RCC 7860 (cell line): ENCODE measurements around the gene GOLGA2.
A peak's percentile ranks its signal among the peaks of the same experiment; 100 is the strongest.

Source experiments
- DNase-seq: peaks from one replicate; pipeline ENCODE4 v3.0.0-alpha.2; 2015; ENCODE audit warnings: low spot score
- FAIRE-seq: peaks from 2 replicates; lab custom pipeline; 2012; peaks lifted over from hg19 to GRCh38; lab: Jason Lieb, UNC

Gene GOLGA2

DNA sequence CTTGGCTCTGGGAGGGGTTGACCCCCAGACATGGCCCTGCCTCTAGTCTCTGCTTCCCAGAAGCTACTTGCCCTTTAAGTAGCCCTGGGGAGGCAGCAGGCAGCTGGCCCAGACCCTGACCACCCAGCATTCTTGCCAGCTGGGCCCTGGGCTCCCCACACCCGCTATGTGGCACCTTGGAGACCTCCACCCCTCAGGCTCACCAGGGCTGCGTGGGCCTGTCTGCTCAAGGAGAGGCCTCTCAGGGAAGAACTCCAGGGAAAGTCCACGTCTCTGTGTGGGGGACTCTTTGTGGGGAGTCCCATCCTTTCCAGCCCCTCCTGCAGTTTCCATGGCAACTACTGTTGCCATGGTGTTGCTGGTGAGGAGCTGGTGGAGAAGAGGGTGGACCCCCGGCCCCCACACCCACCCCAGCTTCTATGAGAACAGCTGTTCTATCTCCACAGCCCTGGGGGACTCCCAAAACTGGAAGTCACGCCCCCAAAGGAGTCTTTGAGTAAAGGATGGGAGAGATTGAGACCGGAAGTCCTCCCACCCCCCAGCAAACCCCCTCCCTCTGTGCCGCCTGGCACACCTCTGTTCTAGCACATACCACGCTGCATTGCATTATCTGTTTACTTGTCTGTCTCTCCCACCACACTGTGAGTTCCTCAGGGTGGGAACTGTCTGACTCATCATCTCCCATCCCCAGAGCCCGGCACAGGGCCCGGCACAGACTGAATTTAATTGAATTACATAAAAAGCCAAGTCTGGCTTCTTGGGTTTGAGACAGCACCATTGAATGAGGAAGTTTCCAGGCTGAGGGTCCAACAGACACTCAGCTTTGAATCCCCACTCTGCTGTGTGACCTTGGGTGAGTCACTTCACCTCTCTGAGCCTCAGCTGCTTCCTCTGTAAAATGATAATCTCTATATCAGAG is 60.1 kb downstream of the GOLGA2 start:
- DNase-seq (peak; percentile 81), FAIRE-seq (peak; percentile 64)

DNA sequence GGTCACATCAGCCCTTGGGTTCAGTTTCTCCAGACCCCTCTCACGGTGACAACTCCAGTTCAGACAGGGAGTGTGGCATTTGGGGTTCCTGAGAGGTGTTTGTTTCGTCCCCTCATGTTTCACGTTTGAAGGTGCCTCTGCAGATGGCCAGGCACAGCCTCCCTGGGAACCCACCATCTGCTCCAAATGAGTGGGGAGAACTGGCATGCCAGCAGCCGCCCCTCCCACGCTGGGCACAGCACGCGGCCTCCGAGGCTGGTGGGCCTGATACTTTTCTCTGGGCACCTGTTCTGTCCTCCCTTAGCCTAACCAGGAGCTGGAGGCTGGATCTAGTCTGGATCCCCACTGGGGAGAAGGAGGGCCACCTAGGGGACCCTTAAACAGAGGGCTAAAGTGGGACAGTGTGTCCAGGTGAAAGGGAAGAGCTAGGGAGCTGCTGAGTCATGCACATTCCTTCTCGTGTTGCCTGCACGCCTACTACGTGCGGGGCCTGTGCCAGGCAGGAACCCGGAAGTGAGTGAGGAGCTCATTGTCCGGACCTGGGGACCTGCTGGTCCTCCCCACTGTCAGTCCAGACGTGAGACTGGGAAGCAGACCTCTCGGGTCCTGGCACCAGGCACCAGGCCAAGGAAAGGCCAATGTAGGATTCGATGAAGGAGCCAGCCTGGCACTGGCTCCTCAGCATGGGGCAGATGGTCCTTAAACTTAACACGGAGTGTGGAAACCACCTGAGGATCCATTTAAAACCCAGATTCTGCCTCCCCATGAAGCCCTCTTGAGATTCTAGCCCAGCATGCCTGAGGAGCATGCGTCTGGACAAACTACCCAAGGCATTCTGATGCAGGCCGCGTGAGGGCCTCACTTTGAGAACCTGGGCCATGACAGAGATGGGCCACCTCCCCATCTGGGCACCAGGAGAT is 61.0 kb downstream of the GOLGA2 start:
- peak; percentile 36 for DNase-seq

DNA sequence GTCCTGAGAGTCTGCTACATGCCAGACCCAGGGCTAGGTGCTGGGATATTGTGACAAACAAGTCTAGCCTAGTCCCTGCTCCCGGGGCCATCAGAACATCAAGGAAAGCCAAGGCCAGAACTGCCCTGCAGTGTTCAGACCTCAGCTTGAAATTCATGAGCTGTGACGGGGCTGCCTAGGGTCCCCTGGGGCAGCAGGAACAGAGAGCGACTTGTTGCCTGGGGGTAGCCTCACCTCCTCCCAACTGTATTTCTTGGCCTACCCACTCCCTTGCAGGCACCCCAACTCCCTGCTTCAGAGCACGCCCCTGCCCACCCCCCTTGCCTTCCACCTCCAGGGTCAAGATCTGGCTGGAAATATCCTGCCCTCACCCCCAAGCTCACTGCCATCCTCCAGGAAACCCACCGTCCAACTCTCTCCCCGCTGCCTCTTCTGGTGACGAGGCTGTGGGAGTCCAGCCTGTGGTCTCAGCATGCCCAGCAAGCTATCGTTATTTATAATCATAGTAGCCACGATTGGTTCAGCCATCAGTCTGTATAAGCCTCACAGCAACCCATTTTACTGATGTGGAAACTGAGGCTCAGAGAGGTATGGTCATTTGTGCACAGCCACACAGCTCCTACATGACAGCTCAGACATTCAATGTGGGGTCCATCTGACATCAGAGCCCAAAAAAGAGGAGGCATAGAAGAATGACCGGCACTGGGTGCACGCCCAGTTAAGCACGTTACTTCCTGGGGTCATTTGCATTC is 61.9 kb downstream of the GOLGA2 start:
- DNase-seq (no peak), FAIRE-seq (no peak)

More for the DNA sequence above, 61.0 kb downstream of the GOLGA2 start:
- FAIRE-seq: no peak

DNA sequence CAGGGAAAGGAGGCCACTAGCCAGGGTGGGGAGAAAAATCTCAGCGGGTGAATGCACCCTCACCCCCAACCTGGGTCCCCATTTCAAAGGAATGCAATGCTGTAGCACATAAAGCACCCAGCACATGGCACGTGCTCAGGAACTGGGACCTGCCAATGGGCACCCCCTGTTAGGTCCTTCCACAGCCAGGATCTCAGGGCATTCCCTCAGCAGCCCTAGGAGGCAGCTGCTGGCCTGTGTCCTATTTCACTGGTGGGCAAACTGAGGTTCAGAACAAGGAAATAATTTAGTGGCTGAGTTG is 63.9 kb downstream of the GOLGA2 start:
- no peak for DNase-seq
- no peak for FAIRE-seq

DNA sequence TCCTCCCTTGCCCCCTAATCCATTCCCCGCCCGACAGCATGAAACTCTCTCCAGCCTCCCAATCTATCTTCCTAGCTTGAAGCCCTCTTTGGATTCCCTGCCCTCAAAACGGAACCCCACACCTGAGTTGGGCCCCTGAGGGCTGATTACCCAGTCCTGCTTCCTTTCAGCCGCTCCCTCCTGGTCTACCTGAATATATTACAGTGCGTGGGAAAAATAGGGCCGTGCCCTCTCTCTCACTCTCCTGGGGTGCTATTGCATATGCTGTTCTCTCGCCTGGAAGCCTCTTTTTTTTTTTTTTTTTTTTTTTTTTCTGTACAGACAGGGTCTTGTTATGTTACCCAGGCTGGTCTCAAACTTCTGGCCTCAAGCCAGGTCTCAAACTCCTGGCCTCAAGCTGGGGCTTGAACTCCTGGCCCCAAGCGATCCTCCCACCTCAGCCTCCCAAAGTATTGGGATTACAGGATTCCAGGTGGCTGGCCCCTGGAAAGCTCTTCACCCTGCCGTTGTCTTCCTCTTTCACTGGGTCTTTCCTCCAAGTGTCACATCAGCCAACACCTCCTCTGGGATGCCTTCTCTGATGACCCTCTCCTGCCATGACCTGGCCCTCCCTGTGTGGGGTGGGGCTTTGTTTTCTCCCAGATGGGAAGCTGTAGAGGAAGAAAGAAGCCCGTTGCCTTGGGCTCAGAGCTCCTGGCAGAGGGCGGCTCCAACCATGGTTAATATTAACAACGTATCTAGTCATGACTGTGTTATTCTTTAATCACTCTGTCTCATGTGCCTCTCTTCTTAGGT is 64.4 kb downstream of the GOLGA2 start:
- peak; percentile 92 for DNase-seq
- peak; percentile 93 for FAIRE-seq

DNA sequence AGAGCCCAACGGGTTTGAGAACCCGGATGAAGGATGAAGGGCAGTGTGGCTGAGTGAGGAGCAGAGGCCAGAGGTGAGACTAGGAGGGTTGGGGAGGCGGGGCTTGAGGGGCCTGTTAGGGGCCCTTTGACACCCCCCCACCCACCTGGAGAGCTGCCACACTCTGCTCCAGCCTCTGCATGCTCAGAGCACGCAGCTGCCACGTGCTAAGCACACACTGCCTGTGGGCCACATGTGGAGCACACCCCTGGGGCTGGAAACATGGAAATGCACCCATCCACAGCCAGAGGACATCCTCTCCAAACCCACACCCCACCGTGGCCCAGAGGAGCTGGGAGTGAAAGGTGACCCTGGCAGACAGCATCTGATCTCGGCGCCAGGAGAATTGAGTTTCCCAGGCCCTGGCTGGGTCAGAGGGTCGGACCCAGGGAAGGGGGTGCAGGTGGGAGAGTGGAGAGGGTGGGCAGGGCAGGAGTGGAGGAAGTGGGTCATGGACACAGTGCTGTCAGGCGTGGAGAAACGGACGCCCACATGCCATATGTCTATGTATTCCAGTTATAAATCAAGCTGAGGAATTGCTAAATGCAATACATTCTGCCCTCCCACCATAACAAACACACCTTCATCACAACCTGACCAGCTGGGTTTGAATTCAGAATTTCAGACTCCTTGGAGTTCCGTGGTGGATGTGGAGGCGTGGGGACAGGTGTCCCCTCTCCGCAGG is 66.7 kb downstream of the GOLGA2 start:
- FAIRE-seq: no peak
- DNase-seq: no peak

DNA sequence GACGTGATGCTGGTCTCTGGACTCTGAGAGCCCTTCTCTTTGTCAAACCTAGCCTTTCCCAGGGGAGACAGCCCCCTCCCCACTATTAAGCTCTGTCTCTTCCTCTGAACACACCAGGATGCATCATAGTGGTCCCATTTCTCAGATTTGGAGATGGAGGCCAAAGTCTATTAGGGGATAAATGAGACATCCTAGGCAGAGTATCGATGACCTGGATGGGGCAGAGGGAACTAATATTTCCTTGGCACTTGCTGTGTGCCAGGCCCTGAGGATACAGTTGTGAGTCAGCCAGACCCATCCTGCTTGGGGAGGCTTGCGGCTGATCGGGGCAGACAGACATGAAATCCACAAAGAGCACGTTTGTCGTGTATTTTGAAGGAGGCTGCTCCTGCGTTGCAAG is 67.4 kb downstream of the GOLGA2 start:
- FAIRE-seq (no peak), DNase-seq (no peak)

DNA sequence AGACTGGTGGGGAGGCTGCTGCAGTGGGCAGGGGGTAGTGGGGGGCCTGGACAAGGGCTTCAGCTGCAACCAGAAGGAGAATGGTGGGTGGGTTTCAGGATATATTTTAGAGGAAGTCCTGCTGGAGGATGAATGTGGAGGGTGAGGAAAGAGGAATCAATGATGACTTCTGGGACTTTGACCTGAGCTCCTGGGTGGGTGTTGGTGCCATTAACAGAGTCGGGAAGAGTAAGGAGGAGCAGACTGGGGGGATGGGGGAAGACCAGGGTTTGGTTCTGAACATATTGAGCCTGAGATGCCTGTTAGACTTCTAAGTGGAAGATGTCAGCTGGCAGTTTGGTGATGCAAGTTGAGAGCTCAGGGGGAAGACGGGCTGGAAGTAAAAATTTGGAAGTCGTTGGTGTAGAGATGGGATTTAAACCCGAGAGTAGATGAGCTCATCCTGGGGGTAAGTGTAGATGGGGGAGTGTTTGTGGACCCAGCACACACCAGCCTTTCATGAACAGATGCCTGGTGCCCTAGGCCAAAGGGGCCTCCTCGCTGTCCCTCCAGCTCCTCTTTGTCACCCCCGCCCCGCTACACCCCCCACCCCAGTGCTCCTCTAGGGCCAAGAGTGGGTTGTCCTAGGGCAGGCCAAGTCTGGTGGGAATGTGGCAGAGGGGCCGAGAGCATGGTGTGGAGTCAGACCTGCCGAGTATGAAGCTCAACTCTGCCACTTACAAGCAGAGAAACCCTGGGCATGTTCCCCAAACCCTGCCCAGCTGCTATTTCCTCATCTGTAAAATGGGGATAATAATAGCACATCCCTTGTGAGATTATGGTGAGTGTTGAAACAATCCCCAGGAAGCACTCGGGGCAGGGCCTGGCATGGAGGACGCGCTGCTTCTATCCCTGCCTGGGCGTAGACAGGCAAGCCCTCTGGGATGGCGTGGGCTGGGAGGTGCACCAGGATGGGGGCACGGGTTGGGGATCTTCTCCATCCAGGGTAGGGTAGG is 68.6 kb downstream of the GOLGA2 start:
- FAIRE-seq (no peak), DNase-seq (no peak)

DNA sequence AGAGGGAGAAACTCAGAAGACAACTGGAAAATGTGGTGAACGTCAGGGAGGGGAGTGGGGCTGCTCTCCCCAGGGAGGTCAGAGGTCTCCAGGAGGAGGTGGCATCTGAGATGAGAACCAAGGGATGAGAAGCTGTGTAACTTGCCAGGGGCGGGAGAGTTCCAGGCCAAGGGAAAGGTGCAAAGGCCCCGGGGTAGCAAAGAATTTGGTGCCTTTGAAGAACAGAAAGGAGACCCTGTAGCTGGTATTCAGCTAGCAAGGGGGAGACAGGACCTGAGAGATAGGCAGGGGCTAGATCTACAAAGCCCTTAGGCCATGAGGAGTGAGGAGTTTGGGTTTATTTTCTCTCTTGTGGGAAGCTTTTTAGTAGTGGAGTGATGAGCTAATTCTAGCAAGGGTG is 69.3 kb downstream of the GOLGA2 start:
- FAIRE-seq (no peak), DNase-seq (no peak)
